Amniotic epithelial cell (primary cell): ENCODE measurements around the gene SLC35B4.

Experiments
- DNase-seq: peaks from one replicate; pipeline ENCODE4 v3.0.0-alpha.2; 2010; ENCODE audit warnings: low read depth

Gene SLC35B4

GRCh38 chr7:134290286-134290685 is 26.4 kb downstream of the SLC35B4 start:
- peak; percentile 52 for DNase-seq

GRCh38 chr7:134289841-134290240 is 26.9 kb downstream of the SLC35B4 start:
- DNase-seq: no peak

GRCh38 chr7:134289423-134289822 is 27.3 kb downstream of the SLC35B4 start:
- peak; percentile 12 for DNase-seq

GRCh38 chr7:134287916-134288659 is 28.6 kb downstream of the SLC35B4 start:
- no peak for DNase-seq

- no peak for DNase-seq
Observed at GRCh38 chr7:134284952-134285351, 31.8 kb downstream of the SLC35B4 start.

- DNase-seq: no peak
Observed at GRCh38 chr7:134284011-134284410, 32.7 kb downstream of the SLC35B4 start.

GRCh38 chr7:134280508-134280907 is 36.2 kb downstream of the SLC35B4 start:
- no peak for DNase-seq

GRCh38 chr7:134279898-134280297 is 36.8 kb downstream of the SLC35B4 start:
- DNase-seq: no peak

GRCh38 chr7:134279336-134279735 is 37.4 kb downstream of the SLC35B4 start:
- no peak for DNase-seq

GRCh38 chr7:134278502-134279153 is 38.1 kb downstream of the SLC35B4 start:
- no peak for DNase-seq

GRCh38 chr7:134276951-134277350 is 39.8 kb downstream of the SLC35B4 start:
- DNase-seq: no peak

GRCh38 chr7:134262322-134262721 is 54.4 kb downstream of the SLC35B4 start:
- no peak for DNase-seq

GRCh38 chr7:134255814-134256213 is 60.9 kb downstream of the SLC35B4 start:
- no peak for DNase-seq

GRCh38 chr7:134254311-134254710 is 62.4 kb downstream of the SLC35B4 start:
- DNase-seq: peak; percentile 1

GRCh38 chr7:134248196-134248595 is 68.5 kb downstream of the SLC35B4 start:
- DNase-seq: no peak

- no peak for DNase-seq
Observed at GRCh38 chr7:134246761-134247160, 70.0 kb downstream of the SLC35B4 start.

GRCh38 chr7:134246347-134246746 is 70.4 kb downstream of the SLC35B4 start:
- DNase-seq: no peak

GRCh38 chr7:134245253-134245652 is 71.5 kb downstream of the SLC35B4 start:
- DNase-seq: no peak
